Mucosa of descending colon (tissue), 3 donors: ENCODE results near the gene SLC1A1. TPM values are rescaled to one million over a fixed set of nuclear protein-coding genes. Genes with fewer than 3 reads are reported as not detected.
A peak's percentile ranks its signal among the peaks of the same experiment; 100 is the strongest.

ENCODE experiments used
- ATAC-seq: fragments of 200-7000 bp; cut with Tn5 transposase; one replicate; pipeline ENCODE4 v1.9.1; 2020; ENCODE audit warnings: mild to moderate bottlenecking, moderate library complexity
- DNase-seq, 3 donors: peaks; one replicate each; pipeline ENCODE4 v3.0.0-alpha.2; 2020
- H3K36me3 ChIP-seq: fragments of 200-600 bp; one replicate; pipeline ENCODE4 v1.8.0; 2021; ENCODE audit warnings: low read depth, mild to moderate bottlenecking
- H3K4me1 ChIP-seq: fragments of 200-600 bp; one replicate; pipeline ENCODE4 v1.8.0; 2021; ENCODE audit warnings: low read depth, mild to moderate bottlenecking
- H3K4me3 ChIP-seq: fragments of 200-600 bp; one replicate; pipeline ENCODE4 v1.8.0; 2021; ENCODE audit warnings: mild to moderate bottlenecking
- H3K9me3 ChIP-seq: fragments of 200-600 bp; one replicate; pipeline ENCODE4 v1.8.0; 2021; ENCODE audit warnings: mild to moderate bottlenecking
- CTCF ChIP-seq: fragments of 200-600 bp; IDR thresholded peaks from one replicate; pipeline ENCODE4 v1.8.0; 2022; ENCODE audit warnings: antibody characterized with exemption, mild to moderate bottlenecking
- intact Hi-C, 2 donors: fragments of 100-400 bp; cut with DNase I in 1 of 2; cut with micrococcal nuclease in 1 of 2; formaldehyde crosslinking; loops; one replicate each; pipeline versions ENCODE4 v1.11.0 to v1.11.1; 2022; cut with DNase I, micrococcal nuclease
- total RNA-seq, 3 donors: library from RNA; stranded (reverse); fragmentation: NEBNext Ultra II Directional in 2 of 3; extraction: Animal tissue kit (Norgen Biotek cat#: 25700) in 2 of 3; gene quantifications; one replicate each; pipeline versions ENCODE4 v1.2.1 to v1.2.4, GENCODE V29; 2021 to 2023
- donor health status: DM: no; HTN: no; CAD: no; lungs with moderate emphysema.
- donor health status: DM: no; HTN: no; CAD: no.
- donor health status: DM: no; HTN: yes; CAD: no.

Gene SLC1A1
- total RNA-seq, 3 donors from 2014 or later = 16.8 to 44.8 (median 37.0) TPM

- DNase-seq = no peak
- Histone ChIP-seq H3K9me3 (no peaks in the 10 kb centered on the region), H3K4me3 (no peak overlapping the region), H3K4me1 (no peaks in the 10 kb centered on the region), H3K36me3 (no peaks in the 10 kb centered on the region)
- ATAC-seq = no peak
- intact Hi-C loops = no loop called here
- no peak for TF ChIP-seq CTCF
These were observed 25.3 kb upstream of the SLC1A1 start for GRCh38 chr9:4464911-4465513.

GRCh38 chr9:4465910-4466309 is 24.4 kb upstream of the SLC1A1 start:
- no peaks in the 10 kb centered on the region for H3K36me3 ChIP-seq
- H3K4me1 ChIP-seq = no peaks in the 10 kb centered on the region
- DNase-seq (no peak), ATAC-seq (no peak)
- TF ChIP-seq CTCF = no peak
- intact Hi-C loops = no loop called here
- no peak overlapping the region for H3K4me3 ChIP-seq
- H3K9me3 ChIP-seq = no peaks in the 10 kb centered on the region

- H3K4me1 ChIP-seq = no peaks in the 10 kb centered on the region
- no peak for DNase-seq
- H3K9me3 ChIP-seq = peaks cover 2% of the 10 kb centered on the region
- H3K4me3 ChIP-seq = no peak overlapping the region
- no peak for TF ChIP-seq CTCF
- no peak for ATAC-seq
- intact Hi-C loops = no loop called here
- no peaks in the 10 kb centered on the region for H3K36me3 ChIP-seq
These were observed 15.0 kb upstream of the SLC1A1 start for GRCh38 chr9:4475301-4475700.

- intact Hi-C loops = no loop called here
- H3K9me3 ChIP-seq = no peaks in the 10 kb centered on the region
- H3K4me1 ChIP-seq = peaks cover 6% of the 10 kb centered on the region
- DNase-seq = no peak
- ATAC-seq = no peak
- H3K36me3 ChIP-seq = no peaks in the 10 kb centered on the region
- no peak overlapping the region for H3K4me3 ChIP-seq
- TF ChIP-seq CTCF = no peak
These were observed 4.1 kb upstream of the SLC1A1 start for GRCh38 chr9:4486176-4486575.

- H3K36me3 ChIP-seq = no peaks in the 10 kb centered on the region
- peak overlapping the region; percentile 29 for H3K4me3 ChIP-seq
- DNase-seq (peak in 2 of 3 donors; percentile 22 to 49), ATAC-seq (peak; percentile 35)
- H3K9me3 ChIP-seq = no peaks in the 10 kb centered on the region
- intact Hi-C loops = no loop called here
- TF ChIP-seq CTCF = no peak
- H3K4me1 ChIP-seq = peaks cover 14% of the 10 kb centered on the region
These were observed 728 bp upstream of the SLC1A1 start for GRCh38 chr9:4489562-4489918.
